SKM-1 treated with dmso at 0.1 percent for 144 hours (cell line): ENCODE results near the gene ANGPTL1.
"Not testable (repeated sequence)": the region's sequence is repeated elsewhere in the genome, so short reads cannot be mapped to it uniquely, and the experiment has no call there.

Experiments used
- DNase-seq: peaks from one replicate; lab custom pipeline; 2025; ENCODE audit not compliant: unreplicated experiment; lab: John Stamatoyannopoulos, UW

ANGPTL1 gene

GRCh38 chr1:178867670-178868069 is 3.2 kb downstream of the ANGPTL1 start:
- DNase-seq, result no peak

- DNase-seq, result no peak
These were observed 6.6 kb downstream of the ANGPTL1 start for GRCh38 chr1:178864326-178864725.

GRCh38 chr1:178862864-178863263 is 8.0 kb downstream of the ANGPTL1 start:
- no peak for DNase-seq

- no peak for DNase-seq
These were observed 8.5 kb downstream of the ANGPTL1 start for GRCh38 chr1:178862416-178862815.

GRCh38 chr1:178857126-178857525 is 13.8 kb downstream of the ANGPTL1 start:
- DNase-seq, result no peak

- no peak for DNase-seq
These were observed 21.0 kb downstream of the ANGPTL1 start for GRCh38 chr1:178849918-178850317.

GRCh38 chr1:178847919-178848318 is 23.0 kb downstream of the ANGPTL1 start:
- not testable (repeated sequence) for DNase-seq

GRCh38 chr1:178847396-178847849 is 23.5 kb downstream of the ANGPTL1 start:
- no peak for DNase-seq

GRCh38 chr1:178846306-178846705 is 24.6 kb downstream of the ANGPTL1 start:
- DNase-seq, result no peak

- no peak for DNase-seq
These were observed 26.4 kb downstream of the ANGPTL1 start for GRCh38 chr1:178844436-178844835.

- no peak for DNase-seq
These were observed 45.7 kb downstream of the ANGPTL1 start for GRCh38 chr1:178825167-178825566.

- DNase-seq, result no peak
These were observed 49.6 kb downstream of the ANGPTL1 start for GRCh38 chr1:178821134-178821866.

GRCh38 chr1:178819123-178819522 is 51.8 kb downstream of the ANGPTL1 start:
- DNase-seq, result no peak

- DNase-seq, result no peak
These were observed 52.5 kb downstream of the ANGPTL1 start for GRCh38 chr1:178818416-178818815.

- no peak for DNase-seq
These were observed 60.3 kb downstream of the ANGPTL1 start for GRCh38 chr1:178810585-178810984.

- no peak for DNase-seq
These were observed 62.3 kb downstream of the ANGPTL1 start for GRCh38 chr1:178808529-178808928.

GRCh38 chr1:178806665-178807300 is 64.1 kb downstream of the ANGPTL1 start:
- no peak for DNase-seq

- DNase-seq, result no peak
These were observed 68.0 kb downstream of the ANGPTL1 start for GRCh38 chr1:178802873-178803272.
